HG02852 (cell line): ENCODE measurements around the gene USP34.
"Not testable (repeated sequence)": the region's sequence is repeated elsewhere in the genome, so short reads cannot be mapped to it uniquely, and the experiment has no call there.

ENCODE experiments used
- ATAC-seq: cut with Tn5 transposase; IDR thresholded peaks from one replicate; pipeline ENCODE4 v1.9.1; 2021; ENCODE audit warnings: mild to moderate bottlenecking, moderate library complexity; ENCODE audit not compliant: unreplicated experiment

The USP34 gene

DNA sequence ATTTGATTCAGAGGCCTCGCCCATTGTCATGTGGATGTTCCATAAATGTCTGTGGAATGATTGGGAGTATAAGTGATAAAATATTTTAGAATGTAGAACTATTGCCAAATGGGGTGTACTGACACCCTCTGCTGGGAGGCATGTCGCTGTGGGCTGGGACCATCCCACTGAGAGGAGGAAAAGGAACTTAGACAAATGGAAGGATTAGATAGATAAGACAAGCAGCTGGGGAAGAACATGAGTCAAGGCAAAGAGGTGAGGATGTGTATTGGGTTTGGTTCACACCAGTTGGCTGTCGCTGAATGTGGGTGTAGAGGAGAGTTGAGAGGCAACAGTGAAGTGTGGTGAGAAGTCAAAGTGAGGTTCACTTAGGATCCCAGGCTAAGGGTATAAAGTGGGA, 304.9 kb downstream of the USP34 start:
- ATAC-seq, result no peak

DNA sequence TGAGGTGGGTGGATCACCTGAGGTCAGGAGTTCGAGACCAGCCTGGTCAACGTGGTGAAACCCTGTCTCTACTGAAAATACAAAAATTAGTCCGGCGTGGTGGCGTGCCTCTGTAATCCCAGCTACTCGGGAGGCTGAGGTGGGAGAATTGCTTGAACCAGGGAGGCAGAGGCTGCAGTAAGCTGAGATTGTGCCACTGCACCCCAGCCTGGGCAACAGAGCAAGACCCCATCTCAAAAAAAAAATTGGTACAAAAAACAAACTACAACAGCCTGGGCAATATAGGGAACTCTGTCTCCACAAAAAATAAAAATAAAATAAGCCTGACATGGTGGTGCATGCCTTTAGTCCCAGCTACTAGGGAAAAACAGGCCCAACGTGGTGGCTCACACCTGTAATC, 305.8 kb downstream of the USP34 start:
- not testable (repeated sequence) for ATAC-seq

DNA sequence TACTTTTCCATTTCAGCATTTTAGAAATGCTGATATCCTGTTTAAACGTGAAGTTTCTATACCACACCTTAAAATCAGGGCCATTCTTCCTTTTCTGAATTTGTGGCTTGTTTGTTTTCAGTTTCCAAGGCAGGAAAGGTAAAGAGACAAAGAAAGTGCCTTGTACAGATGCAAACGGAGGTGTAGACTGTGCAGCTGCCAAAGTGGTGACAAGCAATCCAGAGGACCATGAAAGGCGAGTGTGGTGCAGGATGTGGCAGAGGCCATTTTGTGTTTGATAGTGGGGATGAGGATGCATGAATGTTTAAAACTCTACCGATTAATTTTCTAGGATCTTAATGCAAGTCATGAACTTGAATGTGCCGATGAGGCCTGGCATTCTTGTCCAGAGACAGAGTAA, 308.2 kb downstream of the USP34 start:
- no peak for ATAC-seq

DNA sequence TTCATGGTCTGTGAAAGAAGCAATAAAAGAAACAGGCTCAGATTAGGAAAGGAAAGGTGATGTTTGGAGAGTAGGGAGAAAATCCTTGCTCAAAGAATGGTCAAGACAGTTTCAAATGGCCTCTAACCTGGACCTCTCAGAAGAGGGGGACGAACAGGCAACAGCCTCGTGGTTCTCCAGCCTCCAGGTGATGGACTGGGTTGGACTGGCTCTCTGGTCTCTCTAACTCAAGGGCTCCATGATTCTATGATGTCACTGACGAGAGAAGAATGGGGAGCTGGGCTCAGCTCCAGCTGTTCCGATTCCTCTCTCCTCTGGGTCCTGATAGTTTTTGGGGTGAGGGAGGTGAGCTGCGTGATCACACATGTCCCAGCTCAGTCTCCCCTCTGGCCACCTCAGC, 309.0 kb downstream of the USP34 start, which contains the start of gene C2orf74:
TSS of gene C2orf74 (plus strand) at position 301 of the 400 bp plus-strand sequence. CDS start 327 bp downstream, outside the sequence.
- no peak for ATAC-seq

DNA sequence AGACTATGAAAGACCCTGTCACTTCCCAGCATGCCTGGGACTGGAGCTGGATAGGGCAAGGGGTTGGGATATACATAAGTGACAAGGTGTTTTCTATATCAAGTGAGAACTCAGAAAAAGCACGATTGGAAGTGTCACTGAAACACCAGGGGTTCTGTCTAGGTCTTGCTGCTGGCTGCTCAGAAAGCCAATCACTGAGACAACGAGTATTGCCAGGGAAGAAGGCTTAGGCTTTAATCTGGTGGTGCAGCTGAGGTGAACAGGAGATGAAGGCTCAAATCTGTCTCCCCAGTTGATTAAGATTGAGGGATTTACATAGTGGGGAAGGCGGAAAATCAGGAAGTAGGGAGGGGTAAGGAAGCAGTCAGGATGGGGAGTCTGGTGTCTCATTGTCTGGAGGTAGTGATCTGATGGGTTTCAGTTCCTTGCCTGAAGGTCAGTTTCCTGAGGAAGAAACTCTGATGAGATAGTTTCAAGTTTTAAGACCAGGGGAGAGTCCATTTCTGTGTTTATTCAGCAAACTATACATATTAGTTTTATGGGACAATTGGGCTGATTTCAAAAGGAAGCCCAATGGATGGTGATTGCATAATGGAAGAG, 312.4 kb downstream of the USP34 start:
- ATAC-seq, result no peak

DNA sequence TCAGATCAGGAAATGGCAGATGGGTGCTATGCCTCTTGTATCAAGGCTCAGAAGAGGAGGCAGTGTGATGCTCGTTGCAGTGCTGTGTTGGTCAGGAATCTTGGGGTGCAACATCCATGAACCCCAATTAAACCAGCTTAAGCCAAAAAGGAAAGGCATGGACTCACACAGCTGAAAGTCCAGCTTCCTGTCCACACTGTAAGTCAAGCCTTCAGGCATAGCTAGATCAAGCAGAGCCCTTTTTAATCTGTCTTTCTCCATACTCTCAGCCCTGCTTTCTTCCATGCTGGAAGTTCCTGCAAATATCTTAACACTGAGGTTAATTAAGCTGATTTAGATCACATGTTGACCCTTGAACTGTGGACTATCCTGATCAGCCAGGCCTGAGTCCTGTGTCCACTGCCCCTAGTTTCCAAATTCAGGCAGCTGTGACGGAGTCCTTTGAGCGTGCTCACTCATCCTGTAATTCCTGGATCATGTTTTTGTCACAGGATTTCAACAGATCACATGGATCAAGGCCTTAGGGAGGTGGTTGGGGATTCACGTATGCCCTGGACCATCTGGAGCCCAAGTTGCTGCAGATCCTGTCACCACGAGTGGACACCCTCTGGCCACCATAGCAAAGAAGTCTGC, 313.4 kb downstream of the USP34 start:
- ATAC-seq, result no peak

DNA sequence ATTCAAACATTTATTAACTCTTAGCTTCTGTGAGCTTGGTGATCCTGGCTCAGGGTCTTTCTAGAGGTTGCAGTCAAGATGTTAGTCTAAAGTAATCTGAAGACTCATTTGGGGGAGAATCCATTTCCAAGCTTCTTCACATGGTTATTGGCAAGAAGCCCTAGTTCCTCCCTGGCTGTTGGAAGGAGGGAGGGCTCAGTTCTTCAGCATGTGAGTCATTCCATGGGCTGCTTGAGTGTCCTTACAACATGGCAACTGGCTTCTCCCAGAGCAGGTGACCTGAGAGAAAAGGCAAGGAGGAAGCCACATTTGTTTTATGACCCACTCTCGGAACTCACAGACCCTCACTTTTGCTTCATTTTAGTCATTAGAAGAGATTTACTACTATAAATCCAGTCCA, 319.5 kb downstream of the USP34 start:
- no peak for ATAC-seq

DNA sequence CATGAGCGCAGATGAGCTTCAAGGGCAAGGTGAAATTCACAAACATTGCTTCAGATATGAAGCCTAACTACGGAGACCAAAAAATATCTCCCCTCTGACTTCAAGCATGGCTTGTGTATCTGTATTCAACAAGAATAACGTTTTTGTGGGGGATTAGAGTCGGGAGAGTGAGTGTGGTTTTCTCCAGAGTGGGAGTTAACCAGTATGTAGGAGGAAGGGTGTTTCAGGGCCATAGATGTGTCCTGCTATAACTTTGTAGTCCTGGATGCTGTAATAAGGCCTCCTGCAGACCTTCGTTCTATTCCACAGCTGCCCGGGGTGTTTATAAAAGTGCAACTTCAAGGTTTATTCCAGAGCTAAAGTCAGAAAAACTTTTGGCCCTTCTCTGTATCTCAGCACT, 321.8 kb downstream of the USP34 start:
- ATAC-seq, result no peak

DNA sequence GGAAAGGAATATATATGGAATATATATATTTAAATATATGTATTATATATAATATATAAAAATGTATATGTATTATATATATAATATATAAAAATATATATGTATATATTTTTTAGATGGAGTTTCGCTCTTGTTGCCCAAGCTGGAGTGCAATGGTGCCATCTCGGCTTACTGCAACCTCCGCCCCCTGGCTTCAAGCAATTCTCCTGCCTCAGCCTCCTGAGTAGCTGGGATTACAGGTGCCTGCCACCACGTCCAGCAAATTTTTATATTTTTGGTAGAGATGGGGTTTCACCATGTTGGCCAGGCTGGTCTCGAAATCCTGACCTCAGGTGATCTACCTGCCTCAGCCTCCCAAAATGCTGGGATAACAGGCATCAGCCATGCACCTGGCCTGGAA, 322.8 kb downstream of the USP34 start:
- ATAC-seq, result not testable (repeated sequence)

DNA sequence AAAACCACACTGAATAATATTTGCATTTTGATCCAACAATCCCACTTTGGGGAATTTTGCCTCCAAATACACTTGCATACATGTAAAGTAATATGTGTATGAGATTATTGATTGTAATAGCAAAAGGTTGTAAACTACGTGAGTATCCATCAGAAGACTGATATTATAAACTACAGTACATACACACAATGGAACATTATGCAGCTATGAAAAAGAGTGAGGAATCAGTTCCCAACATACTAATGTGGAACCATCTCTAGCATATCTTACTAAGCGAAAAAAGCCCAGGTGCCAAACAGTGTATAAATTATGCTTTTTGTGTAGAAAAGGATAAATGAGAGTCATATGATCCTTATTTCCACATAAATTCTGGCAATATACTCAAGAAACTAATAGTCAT, 324.9 kb downstream of the USP34 start:
- no peak for ATAC-seq

DNA sequence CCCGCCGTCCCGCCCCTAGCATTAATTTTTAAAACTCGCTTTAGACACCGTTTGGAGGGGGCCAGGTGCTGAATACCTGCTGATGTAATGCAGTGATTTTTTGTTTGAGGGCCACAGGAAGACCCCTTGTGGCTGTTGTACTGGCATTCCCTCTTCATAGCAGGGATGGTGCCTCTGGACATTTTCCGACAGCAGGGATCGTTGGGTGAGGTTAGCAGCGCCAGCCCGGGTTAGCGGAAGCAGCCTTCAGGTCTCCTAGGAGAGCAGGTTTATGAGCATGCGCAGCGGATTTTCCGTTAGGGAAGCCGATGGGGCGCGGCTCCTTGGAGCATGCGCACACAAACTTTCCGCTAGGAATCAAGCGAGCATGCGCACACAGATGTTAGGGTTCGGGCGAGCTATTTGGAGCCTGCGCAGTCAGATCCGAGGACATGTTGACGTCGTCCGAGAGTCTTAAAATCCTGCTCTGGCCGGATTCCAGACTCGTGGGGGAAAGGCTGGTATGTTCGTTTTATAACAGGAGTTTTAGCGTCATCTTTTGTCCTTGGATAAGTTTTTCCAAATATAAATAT, 326.1 kb downstream of the USP34 start:
- peak; percentile 94 for ATAC-seq

DNA sequence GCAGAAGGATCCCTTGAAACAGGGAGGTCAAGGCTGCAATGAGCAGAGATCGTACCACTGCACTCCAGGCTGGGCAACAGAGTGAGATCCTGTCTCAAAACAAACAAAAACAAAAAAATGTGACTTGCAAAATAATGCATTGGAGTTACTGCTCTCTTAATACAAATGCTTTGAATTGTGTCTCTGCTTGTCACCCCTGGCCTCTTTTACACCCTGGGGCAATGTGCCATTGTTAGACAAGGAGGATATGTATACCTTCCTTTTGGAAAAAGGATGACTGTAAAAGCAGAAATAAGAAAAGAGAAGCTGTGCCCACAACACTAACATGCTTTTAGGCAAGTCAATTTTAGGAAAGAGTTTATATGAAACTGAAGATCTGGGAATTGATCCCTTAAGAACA, 329.7 kb downstream of the USP34 start:
- ATAC-seq, result no peak

DNA sequence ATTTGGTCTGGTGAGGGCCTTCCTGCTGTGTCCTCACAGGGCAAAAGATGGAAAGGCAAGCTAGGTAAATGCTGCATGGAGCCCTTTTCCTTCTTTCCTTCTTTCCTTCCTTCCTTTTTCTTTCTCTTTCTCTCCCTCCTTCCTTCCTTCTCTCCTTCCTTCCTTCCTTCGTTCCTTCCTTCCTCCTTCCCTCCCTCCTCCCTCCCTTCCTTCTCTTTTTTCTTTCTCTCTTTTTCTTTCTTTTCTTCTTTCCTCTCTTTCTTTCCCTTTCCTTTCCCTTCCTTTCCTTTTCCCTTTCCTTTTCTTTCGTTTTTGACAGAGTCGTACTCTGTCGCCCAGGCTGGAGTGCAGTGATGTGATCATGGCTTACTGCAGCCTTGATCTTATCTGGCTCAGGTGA, 332.0 kb downstream of the USP34 start:
- no peak for ATAC-seq
